Measurements from ENCODE around the gene SLC30A2. TPM values are rescaled to one million over a fixed set of nuclear protein-coding genes. Genes with fewer than 3 reads are reported as not detected.

SLC30A2 gene
- total and polyA plus RNA-seq, 9 of the 15 experiments (the other 6 are each of a cell fraction or from before 2014, with no cell fraction given) = 0.01 to 0.18 (median 0.06) TPM; not detected in 3

DNA sequence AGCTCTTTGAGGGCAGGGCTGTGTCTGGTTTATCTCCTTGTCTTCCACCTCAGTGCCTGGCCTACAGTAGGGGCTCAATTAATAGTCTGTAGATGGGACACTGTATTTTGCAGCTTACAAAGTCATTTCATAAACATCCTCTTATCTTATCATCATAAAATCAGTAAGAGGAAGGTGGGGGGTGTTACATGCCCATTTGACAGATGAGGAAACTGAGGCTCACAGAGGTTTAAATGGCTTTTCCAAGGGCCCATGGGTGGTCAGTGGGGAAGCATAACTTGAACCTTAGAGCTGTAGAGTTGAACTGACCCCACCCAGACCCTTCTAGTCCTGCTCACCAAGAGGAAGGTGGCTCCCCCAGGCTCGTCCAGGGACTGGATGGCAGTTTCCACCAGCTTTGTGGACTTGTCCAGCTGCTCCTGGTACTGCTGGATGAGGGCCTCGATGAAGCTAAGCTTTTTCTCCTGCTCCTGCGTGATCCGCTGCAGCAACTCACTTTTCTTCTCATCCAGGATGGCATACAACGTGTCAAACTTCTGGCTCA lies 12.2 kb upstream of the SLC30A2 start:
- no peak overlapping the region for H3K4me3 ChIP-seq
- no peak overlapping the region for H2AFZ ChIP-seq (ENCODE audit: low read depth, low read length)
- 63% methylated on average over 5 of the region's 5 CpGs for WGBS (ENCODE audit: insufficient coverage, low coverage, missing lambda C conversion rate)
- ChIA-PET CTCF (ENCODE audit: low intra/inter-chr PET ratio) (no interaction called here), POLR2A (interaction anchor here (0.6 to 4.0 kb wide), 7 partner anchors 9 to 116 kb away, joined by 3 to 21 read pairs (median 4); partner anchors contain the start of gene TRIM63)
- H3K9me3 ChIP-seq (replicated peaks; ENCODE audit: control insufficient read depth, insufficient read depth, low read depth, low read length) = no peaks in the 10 kb centered on the region
- no peak overlapping the region for H3K9ac ChIP-seq (ENCODE audit: insufficient read depth in 1 of 2, low read depth in 2 of 2, low read length in 2 of 2)
- H3K4me1 ChIP-seq (replicated peaks in 1 of 2; ENCODE audit: control insufficient read depth in 2 of 2, insufficient read depth in 2 of 2, low read length in 2 of 2) = peaks cover 25 to 27% of the 10 kb centered on the region in 2 experiments; a peak in 4 of 5 replicates
- H3K27me3 ChIP-seq (ENCODE audit: control insufficient read depth in 2 of 2, insufficient read depth in 2 of 2, low read length in 2 of 2) = no peaks in the 10 kb centered on the region
- H3K79me2 ChIP-seq (ENCODE audit: control insufficient read depth, insufficient read depth, low read length) = no peaks in the 10 kb centered on the region
- DNase-seq (ENCODE audit: extremely low read depth in 1 of 4, low spot score in 3 of 4) (no peak), ATAC-seq (no peak), FAIRE-seq (no peak)
- no peaks in the 10 kb centered on the region for H3K36me3 ChIP-seq (ENCODE audit: control insufficient read depth, insufficient read depth, low read length)
- in situ Hi-C loops (cut with MboI) (no loop called here), intact Hi-C loops (cut with micrococcal nuclease) (no loop called here)
- no TSS peak for BruUV-seq (replicated peaks)
- no peaks in the 10 kb centered on the region for H3K9me1 ChIP-seq (ENCODE audit: control insufficient read depth, insufficient read depth, low read length)
- no peak overlapping the region for H3K27ac ChIP-seq (ENCODE audit: extremely low read depth, low read depth, low read length)
- H4K20me1 ChIP-seq (replicated peaks; ENCODE audit: control insufficient read depth, insufficient read depth, low read length) = no peaks in the 10 kb centered on the region
- no peak overlapping the region for H3K4me2 ChIP-seq (ENCODE audit: insufficient read depth, low read length)
- TF ChIP-seq BCOR (IDR thresholded peaks at IDR 0.05) (peak; percentile 95), FOXM1 (IDR thresholded peaks at IDR 0.05; ENCODE audit: low read depth) (no peak), FOXM1 (CRISPR knock-in tag; IDR thresholded peaks at IDR 0.05; ENCODE audit: low read depth) (no peak), RCOR1 (IDR thresholded peaks at IDR 0.05; ENCODE audit: borderline replicate concordance in 1 of 2, low read depth in 2 of 2, low read length in 2 of 2) (peak; percentile 45 to 63; a peak in 3 of 4 replicates), MAFK (IDR thresholded peaks at IDR 0.05; ENCODE audit: low read length) (no peak), ADNP (tag; IDR thresholded peaks at IDR 0.05) (peak; percentile 91), RBM25 (IDR thresholded peaks at IDR 0.05; ENCODE audit: low read depth, low read length, severe bottlenecking) (peak; percentile 97), TCFL5 (CRISPR knock-in tag; conservative IDR thresholded peaks at IDR 0.05) (no peak), CBX1 (IDR thresholded peaks at IDR 0.05; ENCODE audit: low read depth) (peak; percentile 64; the same call in 1 of the 2 replicates), PTBP1 (IDR thresholded peaks at IDR 0.05; ENCODE audit: low read depth, low read length) (0 out of 2 replicates have a peak, but pooled peaks have one; percentile 42), JUN (IDR thresholded peaks at IDR 0.05; ENCODE audit: borderline replicate concordance, low read depth, low read length) (no peak), JUN (CRISPR knock-in tag; IDR thresholded peaks at IDR 0.05; ENCODE audit: borderline replicate concordance) (no peak), KDM1A (IDR thresholded peaks at IDR 0.05) (peak; percentile 72 to 80; a peak in 3 of 4 replicates)
- TF ChIP-seq, protein P1, sequence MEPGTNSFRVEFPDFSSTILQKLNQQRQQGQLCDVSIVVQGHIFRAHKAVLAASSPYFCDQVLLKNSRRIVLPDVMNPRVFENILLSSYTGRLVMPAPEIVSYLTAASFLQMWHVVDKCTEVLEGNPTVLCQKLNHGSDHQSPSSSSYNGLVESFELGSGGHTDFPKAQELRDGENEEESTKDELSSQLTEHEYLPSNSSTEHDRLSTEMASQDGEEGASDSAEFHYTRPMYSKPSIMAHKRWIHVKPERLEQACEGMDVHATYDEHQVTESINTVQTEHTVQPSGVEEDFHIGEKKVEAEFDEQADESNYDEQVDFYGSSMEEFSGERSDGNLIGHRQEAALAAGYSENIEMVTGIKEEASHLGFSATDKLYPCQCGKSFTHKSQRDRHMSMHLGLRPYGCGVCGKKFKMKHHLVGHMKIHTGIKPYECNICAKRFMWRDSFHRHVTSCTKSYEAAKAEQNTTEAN (CRISPR knock-in tag; IDR thresholded peaks at IDR 0.05) = no peak
- TF ChIP-seq, protein P2, sequence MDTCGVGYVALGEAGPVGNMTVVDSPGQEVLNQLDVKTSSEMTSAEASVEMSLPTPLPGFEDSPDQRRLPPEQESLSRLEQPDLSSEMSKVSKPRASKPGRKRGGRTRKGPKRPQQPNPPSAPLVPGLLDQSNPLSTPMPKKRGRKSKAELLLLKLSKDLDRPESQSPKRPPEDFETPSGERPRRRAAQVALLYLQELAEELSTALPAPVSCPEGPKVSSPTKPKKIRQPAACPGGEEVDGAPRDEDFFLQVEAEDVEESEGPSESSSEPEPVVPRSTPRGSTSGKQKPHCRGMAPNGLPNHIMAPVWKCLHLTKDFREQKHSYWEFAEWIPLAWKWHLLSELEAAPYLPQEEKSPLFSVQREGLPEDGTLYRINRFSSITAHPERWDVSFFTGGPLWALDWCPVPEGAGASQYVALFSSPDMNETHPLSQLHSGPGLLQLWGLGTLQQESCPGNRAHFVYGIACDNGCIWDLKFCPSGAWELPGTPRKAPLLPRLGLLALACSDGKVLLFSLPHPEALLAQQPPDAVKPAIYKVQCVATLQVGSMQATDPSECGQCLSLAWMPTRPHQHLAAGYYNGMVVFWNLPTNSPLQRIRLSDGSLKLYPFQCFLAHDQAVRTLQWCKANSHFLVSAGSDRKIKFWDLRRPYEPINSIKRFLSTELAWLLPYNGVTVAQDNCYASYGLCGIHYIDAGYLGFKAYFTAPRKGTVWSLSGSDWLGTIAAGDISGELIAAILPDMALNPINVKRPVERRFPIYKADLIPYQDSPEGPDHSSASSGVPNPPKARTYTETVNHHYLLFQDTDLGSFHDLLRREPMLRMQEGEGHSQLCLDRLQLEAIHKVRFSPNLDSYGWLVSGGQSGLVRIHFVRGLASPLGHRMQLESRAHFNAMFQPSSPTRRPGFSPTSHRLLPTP (IDR thresholded peaks at IDR 0.05; ENCODE audit: borderline replicate concordance, extremely low read depth, insufficient read length) = no peak
- TF ChIP-seq, protein P3, sequence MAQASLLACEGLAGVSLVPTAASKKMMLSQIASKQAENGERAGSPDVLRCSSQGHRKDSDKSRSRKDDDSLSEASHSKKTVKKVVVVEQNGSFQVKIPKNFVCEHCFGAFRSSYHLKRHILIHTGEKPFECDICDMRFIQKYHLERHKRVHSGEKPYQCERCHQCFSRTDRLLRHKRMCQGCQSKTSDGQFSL (CRISPR knock-in tag; IDR thresholded peaks at IDR 0.05) = peak; percentile 92
- TF ChIP-seq, protein P3 (tag; IDR thresholded peaks at IDR 0.05) = peak in 1 of 2 experiments; percentile 80; a peak in 2 of 4 replicates
